HG03378 (cell line): ENCODE measurements around the gene SEMA4B.
A peak's percentile ranks its signal among the peaks of the same experiment; 100 is the strongest.

Experiments used
- ATAC-seq: cut with Tn5 transposase; IDR thresholded peaks from one replicate; pipeline ENCODE4 v1.9.1; 2021; ENCODE audit warnings: mild to moderate bottlenecking, moderate library complexity; ENCODE audit not compliant: unreplicated experiment

The SEMA4B gene

DNA sequence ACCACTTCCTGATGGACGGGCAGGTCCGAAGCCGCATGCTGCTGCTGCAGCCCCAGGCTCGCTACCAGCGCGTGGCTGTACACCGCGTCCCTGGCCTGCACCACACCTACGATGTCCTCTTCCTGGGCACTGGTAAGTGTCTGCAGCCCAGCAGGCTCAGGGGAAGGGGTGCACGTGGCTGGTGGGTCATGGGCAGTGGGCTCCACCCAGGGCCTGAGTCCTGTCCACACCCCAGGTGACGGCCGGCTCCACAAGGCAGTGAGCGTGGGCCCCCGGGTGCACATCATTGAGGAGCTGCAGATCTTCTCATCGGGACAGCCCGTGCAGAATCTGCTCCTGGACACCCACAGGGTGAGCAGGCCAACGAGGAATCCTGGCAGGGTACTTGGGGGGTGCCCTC lies 23.9 kb downstream of the SEMA4B start:
- no peak for ATAC-seq

DNA sequence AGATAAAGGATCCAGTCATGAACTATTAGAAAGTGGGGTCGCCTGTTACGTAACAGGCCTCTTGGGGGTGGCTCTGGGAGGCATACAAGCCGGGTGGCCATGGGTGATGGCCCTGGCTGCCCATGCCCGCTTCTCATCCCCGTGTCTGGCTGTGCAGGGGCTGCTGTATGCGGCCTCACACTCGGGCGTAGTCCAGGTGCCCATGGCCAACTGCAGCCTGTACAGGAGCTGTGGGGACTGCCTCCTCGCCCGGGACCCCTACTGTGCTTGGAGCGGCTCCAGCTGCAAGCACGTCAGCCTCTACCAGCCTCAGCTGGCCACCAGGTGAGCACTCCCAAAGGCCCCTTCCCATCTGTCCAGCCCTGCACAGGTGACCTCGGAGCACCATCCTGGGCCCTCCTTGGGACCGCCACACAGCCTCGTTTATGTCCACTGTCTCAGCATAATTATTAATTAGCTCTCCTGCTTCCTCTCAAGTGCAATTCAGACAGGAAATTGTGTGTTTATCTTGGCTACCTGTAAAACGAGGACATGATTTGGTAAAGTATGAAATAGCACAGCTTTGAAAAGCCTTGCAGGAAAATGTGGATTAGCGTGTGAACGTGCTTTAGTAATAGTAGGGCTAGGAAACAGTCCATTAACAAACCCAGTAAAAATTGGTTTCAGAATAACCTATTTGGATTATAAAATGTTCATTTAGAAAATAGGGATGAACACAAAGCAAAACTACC lies 24.5 kb downstream of the SEMA4B start:
- no peak for ATAC-seq

DNA sequence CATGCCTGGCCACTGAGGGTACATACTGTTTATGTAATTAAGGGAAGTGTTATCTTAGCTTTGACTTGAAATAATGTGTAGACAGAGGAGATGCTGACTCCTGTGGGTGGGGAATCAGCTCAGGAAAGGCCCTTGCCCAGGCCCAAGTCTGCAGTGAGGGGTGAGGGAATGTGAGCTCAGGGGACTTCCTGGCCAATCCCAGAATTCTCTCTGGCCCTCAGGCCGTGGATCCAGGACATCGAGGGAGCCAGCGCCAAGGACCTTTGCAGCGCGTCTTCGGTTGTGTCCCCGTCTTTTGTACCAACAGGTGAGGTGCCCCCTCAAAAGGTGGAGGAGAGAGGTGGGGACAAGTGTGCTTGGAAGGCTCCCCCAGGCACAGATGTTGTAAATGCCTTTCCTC lies 26.2 kb downstream of the SEMA4B start:
- no peak for ATAC-seq

DNA sequence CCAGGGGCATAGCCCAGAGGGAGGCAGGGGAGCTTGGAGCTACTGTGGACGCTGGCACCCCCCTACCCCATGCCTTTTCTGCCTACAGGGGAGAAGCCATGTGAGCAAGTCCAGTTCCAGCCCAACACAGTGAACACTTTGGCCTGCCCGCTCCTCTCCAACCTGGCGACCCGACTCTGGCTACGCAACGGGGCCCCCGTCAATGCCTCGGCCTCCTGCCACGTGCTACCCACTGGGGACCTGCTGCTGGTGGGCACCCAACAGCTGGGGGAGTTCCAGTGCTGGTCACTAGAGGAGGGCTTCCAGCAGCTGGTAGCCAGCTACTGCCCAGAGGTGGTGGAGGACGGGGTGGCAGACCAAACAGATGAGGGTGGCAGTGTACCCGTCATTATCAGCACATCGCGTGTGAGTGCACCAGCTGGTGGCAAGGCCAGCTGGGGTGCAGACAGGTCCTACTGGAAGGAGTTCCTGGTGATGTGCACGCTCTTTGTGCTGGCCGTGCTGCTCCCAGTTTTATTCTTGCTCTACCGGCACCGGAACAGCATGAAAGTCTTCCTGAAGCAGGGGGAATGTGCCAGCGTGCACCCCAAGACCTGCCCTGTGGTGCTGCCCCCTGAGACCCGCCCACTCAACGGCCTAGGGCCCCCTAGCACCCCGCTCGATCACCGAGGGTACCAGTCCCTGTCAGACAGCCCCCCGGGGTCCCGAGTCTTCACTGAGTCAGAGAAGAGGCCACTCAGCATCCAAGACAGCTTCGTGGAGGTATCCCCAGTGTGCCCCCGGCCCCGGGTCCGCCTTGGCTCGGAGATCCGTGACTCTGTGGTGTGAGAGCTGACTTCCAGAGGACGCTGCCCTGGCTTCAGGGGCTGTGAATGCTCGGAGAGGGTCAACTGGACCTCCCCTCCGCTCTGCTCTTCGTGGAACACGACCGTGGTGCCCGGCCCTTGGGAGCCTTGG lies 27.0 kb downstream of the SEMA4B start:
- no peak for ATAC-seq

DNA sequence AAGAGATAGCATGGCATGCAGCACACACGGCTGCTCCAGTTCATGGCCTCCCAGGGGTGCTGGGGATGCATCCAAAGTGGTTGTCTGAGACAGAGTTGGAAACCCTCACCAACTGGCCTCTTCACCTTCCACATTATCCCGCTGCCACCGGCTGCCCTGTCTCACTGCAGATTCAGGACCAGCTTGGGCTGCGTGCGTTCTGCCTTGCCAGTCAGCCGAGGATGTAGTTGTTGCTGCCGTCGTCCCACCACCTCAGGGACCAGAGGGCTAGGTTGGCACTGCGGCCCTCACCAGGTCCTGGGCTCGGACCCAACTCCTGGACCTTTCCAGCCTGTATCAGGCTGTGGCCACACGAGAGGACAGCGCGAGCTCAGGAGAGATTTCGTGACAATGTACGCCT lies 27.8 kb downstream of the SEMA4B start:
- no peak for ATAC-seq

GRCh38 chr15:90230071-90230494 lies 29.0 kb downstream of the SEMA4B start:
- no peak for ATAC-seq

GRCh38 chr15:90230610-90231009 lies 29.5 kb downstream of the SEMA4B start:
- ATAC-seq = no peak

DNA sequence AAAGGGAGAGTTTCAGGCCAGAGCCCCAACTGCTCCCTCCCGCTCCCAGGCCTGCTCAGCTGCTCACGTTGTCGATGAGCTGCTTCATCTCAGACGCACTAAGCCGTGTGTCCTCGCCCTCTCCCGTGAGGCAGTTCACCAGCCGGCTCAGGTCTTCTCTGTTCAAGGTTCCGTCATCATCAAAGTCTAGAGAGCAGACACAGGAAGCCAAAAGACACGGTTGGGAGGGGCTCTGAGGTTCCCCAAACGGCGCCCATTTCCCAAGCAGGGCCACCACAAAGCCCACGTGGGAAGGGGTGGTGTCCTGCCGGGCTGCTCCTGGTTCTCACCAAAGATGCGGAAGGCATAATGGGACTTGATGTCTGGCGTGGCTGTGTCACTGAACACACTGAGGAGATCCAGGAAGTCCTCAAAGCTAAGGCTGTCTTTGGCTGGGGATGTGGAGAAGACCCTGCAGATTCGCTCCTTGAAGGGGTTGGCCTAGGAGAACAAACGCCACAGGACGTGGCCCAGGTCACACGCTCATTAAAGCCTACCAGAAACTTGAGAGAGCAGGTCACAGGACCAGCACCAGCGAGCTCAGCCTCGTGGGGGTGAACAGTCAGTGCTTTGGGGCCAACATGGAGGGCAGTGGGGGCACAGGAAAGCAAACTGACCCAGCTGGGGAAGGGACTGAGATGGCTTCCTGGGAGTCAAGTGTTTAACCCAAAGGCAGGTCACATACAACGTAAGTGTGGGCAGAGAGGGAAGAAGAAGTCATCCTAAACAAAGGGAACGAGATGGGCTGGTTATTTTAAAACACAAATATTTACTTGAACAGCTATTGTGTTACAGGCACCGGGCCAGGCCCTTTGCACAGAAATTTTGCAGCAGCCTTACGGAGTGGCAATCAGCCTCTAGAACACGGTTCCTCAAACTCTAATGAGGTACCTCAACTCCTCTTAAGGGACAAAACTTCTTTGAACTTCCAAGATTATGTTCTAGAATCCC lies 30.2 kb downstream of the SEMA4B start:
- ATAC-seq = no peak

DNA sequence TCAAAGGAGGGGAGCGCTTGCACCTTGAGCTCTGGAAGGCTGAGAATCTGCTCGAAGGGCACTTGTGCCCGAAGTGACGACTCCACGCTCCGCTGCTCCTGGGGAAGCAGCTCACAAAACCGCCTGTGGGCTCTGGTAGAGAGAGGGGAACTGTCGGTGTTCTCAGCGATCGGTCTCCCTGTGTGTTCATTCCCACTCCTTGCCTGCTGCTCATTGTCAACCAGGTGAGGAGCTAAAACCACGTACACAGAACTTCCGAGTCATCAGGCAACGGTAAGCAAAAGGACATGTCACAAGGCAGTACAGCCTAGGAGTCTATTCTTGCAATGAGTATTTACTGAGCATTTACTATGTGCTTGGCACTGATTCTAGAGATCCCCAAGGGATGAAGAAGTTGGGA lies 31.1 kb downstream of the SEMA4B start:
- no peak for ATAC-seq

GRCh38 chr15:90232941-90233386 lies 31.8 kb downstream of the SEMA4B start:
- ATAC-seq = no peak

DNA sequence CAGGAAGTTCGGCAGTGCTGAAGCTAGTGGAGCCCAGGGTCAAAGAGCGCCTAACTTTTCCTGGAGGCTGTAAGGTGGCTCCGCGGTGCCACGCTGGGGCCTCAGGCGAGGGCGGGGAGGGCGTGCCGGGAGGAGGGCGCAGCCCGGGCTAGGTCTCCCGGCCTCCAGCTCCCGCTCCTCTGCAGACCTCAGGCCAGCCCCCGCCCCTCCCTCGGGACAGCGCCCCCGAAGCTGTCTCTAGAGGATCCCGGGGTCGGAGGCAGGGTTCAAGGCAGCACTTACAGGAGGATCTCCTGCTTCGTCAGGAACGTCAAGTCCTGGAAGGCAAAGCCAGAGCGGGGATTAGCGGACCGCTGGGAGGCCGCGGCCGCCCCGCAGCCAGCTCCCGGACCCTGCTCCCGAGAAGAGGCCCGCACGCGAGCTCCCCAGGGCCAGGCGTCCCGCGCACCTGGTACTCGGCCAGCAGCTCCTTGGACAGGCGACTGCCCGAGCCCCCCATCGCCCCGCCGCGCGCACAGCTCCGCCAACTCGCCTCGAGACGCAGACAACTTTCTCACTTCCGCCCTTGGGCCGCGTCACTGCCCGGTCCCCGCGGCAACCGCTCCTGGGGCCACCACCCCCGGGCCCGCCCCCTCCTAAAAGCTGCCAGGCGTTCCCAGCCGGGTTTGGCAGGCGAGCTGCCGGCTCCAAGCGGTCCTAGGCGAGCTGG lies 32.4 kb downstream of the SEMA4B start, which contains the start of gene CIB1:
Gene CIB1 (minus strand): TSS at position 555 of the 709 bp plus-strand sequence. CDS start 56 bp downstream, at position 499.
- ATAC-seq = peak; percentile 61

GRCh38 chr15:90234096-90234988 lies 33.2 kb downstream of the SEMA4B start, which contains the start of gene GDPGP1:
Gene GDPGP1 (plus strand): TSS chr15:90234209. CDS start chr15:90240909, 6,700 bp downstream.
- ATAC-seq = peak; percentile 51

DNA sequence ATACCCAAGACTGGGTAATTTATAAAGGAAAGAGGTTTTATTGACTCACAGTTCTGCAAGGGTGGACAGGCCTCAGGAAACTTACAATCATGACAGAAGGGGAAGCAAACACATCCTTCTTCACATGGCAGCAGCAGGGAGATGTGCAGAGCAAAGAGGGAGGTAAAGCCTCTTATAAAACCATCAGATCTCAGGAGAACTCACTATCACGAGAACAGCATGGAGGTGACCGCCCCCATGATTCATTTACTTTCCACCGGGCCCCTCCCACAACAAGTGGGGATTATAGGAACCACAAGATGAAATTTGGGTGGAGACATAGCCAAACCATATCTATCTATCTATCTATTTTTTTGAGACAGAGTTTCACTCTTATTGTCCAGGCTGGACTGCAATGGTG lies 38.2 kb downstream of the SEMA4B start:
- no peak for ATAC-seq

- no peak for ATAC-seq
Observed at GRCh38 chr15:90240856-90241255, 39.7 kb downstream of the SEMA4B start.

DNA sequence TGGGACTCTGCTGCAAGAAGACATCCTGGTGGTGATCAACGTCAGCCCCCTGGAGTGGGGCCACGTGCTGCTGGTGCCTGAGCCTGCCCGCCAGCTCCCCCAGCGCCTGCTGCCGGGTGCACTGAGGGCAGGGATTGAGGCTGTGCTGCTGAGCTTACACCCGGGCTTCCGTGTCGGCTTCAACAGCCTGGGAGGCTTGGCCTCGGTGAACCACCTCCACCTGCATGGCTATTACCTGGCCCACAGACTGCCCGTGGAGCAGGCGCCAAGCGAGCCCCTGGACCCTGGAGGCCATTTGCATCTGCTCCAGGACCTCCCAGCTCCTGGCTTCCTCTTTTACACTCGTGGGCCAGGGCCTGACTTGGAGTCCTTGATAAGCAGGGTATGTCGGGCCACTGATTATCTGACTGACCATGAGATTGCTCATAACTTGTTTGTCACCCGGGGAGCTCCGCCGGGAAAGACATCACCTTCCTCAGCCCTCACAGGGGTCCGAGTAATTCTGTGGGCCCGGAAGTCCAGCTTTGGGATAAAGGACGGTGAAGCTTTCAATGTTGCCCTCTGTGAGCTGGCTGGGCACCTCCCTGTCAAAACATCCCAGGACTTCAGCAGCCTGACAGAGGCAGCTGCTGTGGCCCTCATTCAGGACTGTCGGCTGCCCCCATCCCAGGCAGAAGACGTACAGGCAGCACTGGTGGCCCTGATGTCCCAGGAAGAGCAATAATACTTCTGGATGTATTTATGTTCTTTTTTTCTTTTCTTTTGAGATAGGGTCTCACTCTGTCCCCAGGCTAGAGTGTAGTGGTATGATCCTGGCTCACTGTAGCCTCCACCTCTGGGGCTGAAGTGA lies 40.4 kb downstream of the SEMA4B start:
- no peak for ATAC-seq

DNA sequence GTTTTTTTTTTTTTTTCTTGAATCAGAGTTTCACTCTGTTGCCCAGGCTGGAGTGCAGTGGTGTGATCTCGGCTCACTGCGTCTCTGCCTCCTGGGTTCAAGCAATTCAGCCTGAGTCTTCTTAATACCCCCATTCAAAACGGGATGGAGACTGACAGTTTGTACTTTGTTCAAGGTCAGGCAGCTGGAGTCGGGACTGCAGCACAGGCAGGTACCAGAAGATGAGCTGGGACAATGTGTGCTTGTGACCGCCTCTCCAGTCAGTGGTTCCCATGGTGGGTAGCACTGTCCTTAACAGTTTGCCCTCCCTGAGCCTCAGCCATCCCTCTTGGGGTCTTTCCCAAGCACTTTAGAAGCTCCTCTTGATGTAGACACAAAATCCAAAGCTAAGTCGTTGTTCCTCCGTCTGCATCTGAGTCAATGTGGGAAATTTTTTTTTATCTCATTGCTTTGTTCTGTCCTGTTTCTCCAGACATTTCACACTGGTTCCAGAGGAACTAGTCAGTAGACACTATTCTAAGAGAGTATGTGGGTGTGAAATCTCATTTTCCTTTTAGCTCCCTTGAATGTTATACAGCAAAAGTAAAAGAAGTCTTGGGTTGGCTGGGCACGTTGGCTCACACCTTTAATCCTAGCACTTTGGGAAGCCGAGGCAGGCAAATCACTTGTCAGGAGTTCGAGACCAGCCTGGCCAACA lies 43.0 kb downstream of the SEMA4B start:
- no peak for ATAC-seq

DNA sequence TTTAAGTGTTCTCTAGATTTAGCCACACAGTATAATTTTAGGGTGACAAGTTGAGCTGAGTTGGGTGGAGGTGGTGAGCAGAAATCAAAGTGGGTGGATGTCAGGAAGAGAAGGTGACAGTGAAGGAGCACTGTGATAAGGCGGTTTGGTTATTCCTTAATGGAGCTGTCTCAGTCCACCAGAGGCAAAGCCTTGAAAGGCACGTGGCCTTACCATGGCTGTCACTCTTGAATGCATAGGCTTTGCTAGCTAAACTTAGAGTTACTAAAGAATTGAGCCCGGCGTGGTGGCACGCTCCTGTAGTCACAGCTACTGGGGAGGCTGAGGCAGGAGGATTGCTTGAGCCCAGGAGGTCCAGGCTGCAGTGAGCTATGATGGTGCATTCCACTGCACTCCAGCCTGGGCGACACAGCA lies 47.7 kb downstream of the SEMA4B start:
- ATAC-seq = no peak
